HEK293 (cell line): ENCODE data around the gene KLC1.
A peak's percentile ranks its signal among the peaks of the same experiment; 100 is the strongest.

ENCODE experiments used
- BCL11A ChIP-seq: fragments of 450-650 bp; formaldehyde crosslinking; IDR thresholded peaks from 2 replicates; pipeline ENCODE4 v1.5.1; 2016; ENCODE audit warnings: low read depth, missing biosample characterization, missing genetic modification characterization
- CTCF ChIP-seq: fragments of 450-650 bp; formaldehyde crosslinking; IDR thresholded peaks from 2 replicates; pipeline ENCODE4 v1.5.1; 2016; ENCODE audit warnings: missing biosample characterization, missing genetic modification characterization
- FEZF1 ChIP-seq: fragments of 450-650 bp; formaldehyde crosslinking; IDR thresholded peaks from 2 replicates; pipeline ENCODE4 v1.5.1; 2016; ENCODE audit warnings: missing biosample characterization, missing genetic modification characterization
- GFI1B ChIP-seq: fragments of 450-650 bp; formaldehyde crosslinking; IDR thresholded peaks from 2 replicates; pipeline ENCODE4 v1.5.1; 2016; ENCODE audit warnings: missing biosample characterization, missing genetic modification characterization
- GLI2 ChIP-seq: fragments of 450-650 bp; formaldehyde crosslinking; IDR thresholded peaks from 2 replicates; pipeline ENCODE4; 2017; ENCODE audit warnings: missing biosample characterization, missing genetic modification characterization, low read depth, borderline replicate concordance
- HOXC10 ChIP-seq: sonication (generic); formaldehyde crosslinking; IDR thresholded peaks from 2 replicates; pipeline ENCODE4 v1.8.1; 2023; ENCODE audit warnings: mild to moderate bottlenecking, missing genetic modification reagents
- KLF10 ChIP-seq: fragments of 450-650 bp; IDR thresholded peaks from 2 replicates; pipeline ENCODE4 v1.5.1; 2018; ENCODE audit warnings: missing biosample characterization, mild to moderate bottlenecking, missing genetic modification characterization
- KLF17 ChIP-seq: fragments of 450-650 bp; formaldehyde crosslinking; IDR thresholded peaks from 2 replicates; pipeline ENCODE4 v1.5.1; 2016; ENCODE audit warnings: missing biosample characterization, missing genetic modification characterization
- ZBTB26 ChIP-seq: fragments of 450-650 bp; formaldehyde crosslinking; optimal IDR thresholded peaks from 2 replicates; pipeline ENCODE3; 2016; ENCODE audit warnings: missing biosample characterization, mild to moderate bottlenecking, missing genetic modification characterization
- ZNF148 ChIP-seq: fragments of 450-650 bp; formaldehyde crosslinking; IDR thresholded peaks from 2 replicates; pipeline ENCODE4 v1.5.0; 2017; ENCODE audit warnings: missing biosample characterization, missing genetic modification characterization, borderline replicate concordance
- ZNF175 ChIP-seq: fragments of 450-650 bp; formaldehyde crosslinking; IDR thresholded peaks from 2 replicates; pipeline ENCODE4 v1.5.1; 2016; ENCODE audit warnings: missing biosample characterization, missing genetic modification characterization
- ZNF184 ChIP-seq: fragments of 450-650 bp; IDR thresholded peaks from 2 replicates; pipeline ENCODE4 v1.5.1; 2018; ENCODE audit warnings: missing biosample characterization, mild to moderate bottlenecking, missing genetic modification characterization
- ZNF221 ChIP-seq: fragments of 450-650 bp; formaldehyde crosslinking; IDR thresholded peaks from 2 replicates; pipeline ENCODE4 v1.5.1; 2017; ENCODE audit warnings: missing biosample characterization, missing genetic modification characterization, borderline replicate concordance
- ZNF398 ChIP-seq: fragments of 450-650 bp; formaldehyde crosslinking; IDR thresholded peaks from 2 replicates; pipeline ENCODE4 v1.5.1; 2017; ENCODE audit warnings: missing biosample characterization, missing genetic modification characterization
- ZNF426 ChIP-seq: fragments of 450-650 bp; formaldehyde crosslinking; IDR thresholded peaks from 2 replicates; pipeline ENCODE4 v1.5.1; 2017; ENCODE audit warnings: missing biosample characterization, missing genetic modification characterization, mild to moderate bottlenecking, inconsistent platforms, moderate library complexity
- ZNF449 ChIP-seq: fragments of 450-650 bp; formaldehyde crosslinking; IDR thresholded peaks from 2 replicates; pipeline ENCODE4 v1.5.1; 2017; ENCODE audit warnings: missing biosample characterization, mild to moderate bottlenecking, missing genetic modification characterization, moderate library complexity
- ZNF48 ChIP-seq: fragments of 450-650 bp; formaldehyde crosslinking; IDR thresholded peaks from 2 replicates; pipeline ENCODE4 v1.5.1; 2016; ENCODE audit warnings: missing biosample characterization, missing genetic modification characterization
- ZNF561 ChIP-seq: fragments of 450-650 bp; IDR thresholded peaks from 2 replicates; pipeline ENCODE4 v1.5.1; 2018; ENCODE audit warnings: missing biosample characterization, missing genetic modification characterization, borderline replicate concordance
- ZNF600 ChIP-seq: fragments of 450-650 bp; formaldehyde crosslinking; IDR thresholded peaks from 2 replicates; pipeline ENCODE4 v1.5.1; 2016; ENCODE audit warnings: missing biosample characterization, missing genetic modification characterization
- ZNF645 ChIP-seq: fragments of 450-650 bp; formaldehyde crosslinking; IDR thresholded peaks from 2 replicates; pipeline ENCODE4; 2016; ENCODE audit warnings: missing biosample characterization, missing genetic modification characterization
- ZNF654 ChIP-seq: fragments of 450-650 bp; formaldehyde crosslinking; IDR thresholded peaks from 2 replicates; pipeline ENCODE4 v1.5.1; 2016; ENCODE audit warnings: low read depth, missing biosample characterization, missing genetic modification characterization
- ZNF660 ChIP-seq: fragments of 450-650 bp; IDR thresholded peaks from 2 replicates; pipeline ENCODE4 v1.5.1; 2018; ENCODE audit warnings: missing biosample characterization, mild to moderate bottlenecking, missing genetic modification characterization
- ZNF677 ChIP-seq: fragments of 450-650 bp; IDR thresholded peaks from 2 replicates; pipeline ENCODE4 v1.5.0; 2018; ENCODE audit warnings: missing biosample characterization, mild to moderate bottlenecking, missing genetic modification characterization, moderate library complexity
- ZNF777 ChIP-seq: fragments of 450-650 bp; formaldehyde crosslinking; IDR thresholded peaks from 2 replicates; pipeline ENCODE4 v1.5.1; 2017; ENCODE audit warnings: missing biosample characterization, missing genetic modification characterization, borderline replicate concordance
- ZNF791 ChIP-seq: fragments of 450-650 bp; formaldehyde crosslinking; IDR thresholded peaks from 2 replicates; pipeline ENCODE4 v1.5.1; 2016; ENCODE audit warnings: missing biosample characterization, missing genetic modification characterization
- ZNF837 ChIP-seq: fragments of 450-650 bp; formaldehyde crosslinking; IDR thresholded peaks from 2 replicates; pipeline ENCODE4 v1.5.1; 2016; ENCODE audit warnings: missing biosample characterization, missing genetic modification characterization
- ZSCAN5A ChIP-seq: fragments of 450-650 bp; formaldehyde crosslinking; IDR thresholded peaks from 2 replicates; pipeline ENCODE4 v1.5.1; 2016; ENCODE audit warnings: missing biosample characterization, missing genetic modification characterization
- ZXDB ChIP-seq: fragments of 450-650 bp; formaldehyde crosslinking; IDR thresholded peaks from 2 replicates; pipeline ENCODE4 v1.5.1; 2016; ENCODE audit warnings: missing biosample characterization, missing genetic modification characterization

The KLC1 gene

GRCh38 chr14:103629503-103630121 is 601 bp downstream of the KLC1 start (continued):
- TF ChIP-seq ZNF148 (tag by site-specific recombination): no peak
- TF ChIP-seq ZNF561 (tag by site-specific recombination): 0 out of 2 replicates have a peak, but pooled peaks have one; percentile 57
- TF ChIP-seq ZNF184 (tag by site-specific recombination): no peak
- TF ChIP-seq ZNF398 (tag by site-specific recombination): no peak
- TF ChIP-seq BCL11A (tag by site-specific recombination): no peak
- no peak for TF ChIP-seq ZNF791 (tag by site-specific recombination)
- TF ChIP-seq ZNF654 (tag by site-specific recombination): no peak
- TF ChIP-seq KLF10 (tag by site-specific recombination): 0 out of 2 replicates have a peak, but pooled peaks have one; percentile 14
- no peak for TF ChIP-seq FEZF1 (tag by site-specific recombination)
- peak; percentile 92 for TF ChIP-seq ZBTB26 (tag by site-specific recombination)
- no peak for TF ChIP-seq ZSCAN5A (tag by site-specific recombination)
- TF ChIP-seq CTCF (tag by site-specific recombination): no peak
- TF ChIP-seq KLF17: 0 out of 2 replicates have a peak, but pooled peaks have one; percentile 9
- no peak for TF ChIP-seq GLI2 (tag by site-specific recombination)
- TF ChIP-seq ZNF449 (tag by site-specific recombination): no peak
- no peak for TF ChIP-seq ZNF221 (tag by site-specific recombination)
- no peak for TF ChIP-seq ZNF677 (tag by site-specific recombination)
- TF ChIP-seq ZNF426: no peak
- TF ChIP-seq ZNF48: no peak
- TF ChIP-seq GFI1B (tag by site-specific recombination): no peak
- TF ChIP-seq ZNF777: no peak
- no peak for TF ChIP-seq HOXC10
- no peak for TF ChIP-seq ZNF837 (tag by site-specific recombination)
- TF ChIP-seq ZXDB (tag by site-specific recombination): no peak
- TF ChIP-seq ZNF645 (tag by site-specific recombination): no peak
- TF ChIP-seq ZNF175 (tag by site-specific recombination): no peak
- no peak for TF ChIP-seq ZNF600 (tag by site-specific recombination)
- TF ChIP-seq ZNF660 (tag by site-specific recombination): no peak
